GM19468 (cell line): Measurements from ENCODE around the gene EIF3J.
"Not testable (repeated sequence)": the region's sequence is repeated elsewhere in the genome, so short reads cannot be mapped to it uniquely, and the experiment has no call there.

Experiments
- ATAC-seq: cut with Tn5 transposase; IDR thresholded peaks from one replicate; pipeline ENCODE4 v1.9.1; 2021; ENCODE audit warnings: mild to moderate bottlenecking, moderate library complexity, moderate number of reproducible peaks; ENCODE audit not compliant: unreplicated experiment; ENCODE audit errors: extremely low read depth

Gene EIF3J, protein sequence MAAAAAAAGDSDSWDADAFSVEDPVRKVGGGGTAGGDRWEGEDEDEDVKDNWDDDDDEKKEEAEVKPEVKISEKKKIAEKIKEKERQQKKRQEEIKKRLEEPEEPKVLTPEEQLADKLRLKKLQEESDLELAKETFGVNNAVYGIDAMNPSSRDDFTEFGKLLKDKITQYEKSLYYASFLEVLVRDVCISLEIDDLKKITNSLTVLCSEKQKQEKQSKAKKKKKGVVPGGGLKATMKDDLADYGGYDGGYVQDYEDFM

DNA sequence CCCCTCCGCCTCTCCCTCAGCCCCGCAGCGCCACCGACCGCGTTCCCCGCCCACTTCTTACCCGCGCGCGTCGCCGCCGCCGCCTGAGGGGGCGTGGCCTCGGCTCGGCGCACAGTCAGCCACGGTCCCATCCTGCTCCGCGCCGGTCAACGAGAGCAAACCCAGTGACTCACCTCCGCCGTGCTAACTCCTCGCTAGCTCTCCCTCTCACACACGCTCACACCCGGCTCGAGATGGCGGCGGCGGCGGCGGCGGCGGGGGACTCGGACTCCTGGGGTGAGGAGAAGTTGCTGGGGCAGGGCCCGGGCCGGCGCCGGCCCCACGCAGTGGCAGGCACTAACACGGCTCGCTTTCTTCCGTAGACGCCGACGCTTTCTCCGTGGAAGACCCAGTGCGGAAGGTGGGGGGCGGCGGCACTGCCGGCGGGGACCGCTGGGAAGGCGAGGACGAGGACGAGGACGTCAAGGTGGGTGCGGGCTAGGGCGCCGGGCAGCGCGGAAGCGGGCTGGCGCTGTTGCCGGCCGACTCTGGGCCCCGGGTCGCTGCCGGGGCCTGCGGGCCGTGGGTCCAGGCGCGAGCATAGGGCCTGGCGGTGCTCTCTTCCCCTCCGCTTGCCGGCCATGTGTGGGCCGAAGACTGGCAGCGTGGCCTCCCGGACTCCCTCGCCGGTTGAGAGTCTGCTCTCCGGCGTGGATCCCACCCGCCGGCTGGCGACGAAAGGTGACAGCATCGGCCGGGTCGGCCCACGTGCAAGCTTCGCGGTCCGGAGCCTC, at the start of gene EIF3J:
Gene EIF3J (plus strand): TSS at position 186 of the 773 bp plus-strand sequence. CDS start 48 bp downstream, at position 234.
- peak; percentile 92 for ATAC-seq

DNA sequence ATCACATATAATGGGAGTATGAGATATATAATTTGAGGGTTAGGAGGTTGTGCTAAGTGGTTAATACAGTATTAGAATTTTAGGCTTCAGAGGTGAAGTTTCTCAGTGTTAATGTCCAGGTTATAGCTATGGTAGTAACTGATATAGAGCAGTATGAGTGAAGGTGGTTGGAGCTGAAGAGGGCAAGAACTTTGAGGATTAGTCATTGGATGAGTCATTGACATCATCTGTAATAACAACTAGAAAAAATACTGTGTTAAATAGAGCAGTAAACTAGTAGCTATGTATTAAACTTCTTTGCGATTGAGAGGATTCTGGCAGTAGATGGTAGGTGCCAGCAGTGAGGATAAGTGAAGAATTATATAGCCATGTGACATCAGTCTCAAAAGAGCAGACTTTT, 47.5 kb upstream of the EIF3J start:
- ATAC-seq, result no peak

DNA sequence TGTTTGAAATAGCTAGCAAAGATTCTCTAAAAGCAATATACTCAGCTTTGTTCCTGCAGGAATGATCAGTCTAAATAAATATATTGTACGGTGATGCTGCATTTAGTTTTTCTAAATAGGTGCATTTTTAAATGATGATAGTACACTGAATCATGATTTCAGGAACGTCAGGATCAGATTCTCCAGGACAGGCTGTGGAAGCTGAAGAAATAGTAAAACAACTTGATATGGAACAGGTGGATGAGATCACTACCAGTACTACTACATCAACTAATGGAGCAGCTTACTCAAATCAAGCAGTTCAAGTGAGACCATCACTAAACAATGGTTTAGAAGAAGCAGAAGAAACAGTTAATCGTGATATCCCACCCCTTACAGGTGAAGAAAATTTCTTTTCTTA, 46.3 kb upstream of the EIF3J start:
- no peak for ATAC-seq

DNA sequence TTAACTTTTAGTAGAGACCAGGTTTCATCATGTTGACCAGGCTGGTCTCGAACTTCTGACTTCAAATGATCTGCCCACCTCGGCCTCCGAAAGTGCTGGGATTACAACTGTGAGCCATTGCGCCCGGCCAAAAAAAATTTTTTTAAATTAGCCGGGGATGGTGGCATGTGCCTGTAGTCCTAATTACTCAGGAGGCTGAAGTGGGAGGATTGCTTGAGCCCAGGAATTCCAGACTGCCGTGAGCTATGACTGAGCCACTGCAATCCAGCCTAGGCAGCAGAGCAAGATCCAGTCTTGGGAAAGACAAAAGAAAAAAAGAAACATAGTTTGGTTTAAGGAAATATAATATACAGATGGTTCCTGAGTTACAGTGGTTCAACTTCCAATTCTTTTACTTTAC, 44.9 kb upstream of the EIF3J start:
- ATAC-seq, result no peak

DNA sequence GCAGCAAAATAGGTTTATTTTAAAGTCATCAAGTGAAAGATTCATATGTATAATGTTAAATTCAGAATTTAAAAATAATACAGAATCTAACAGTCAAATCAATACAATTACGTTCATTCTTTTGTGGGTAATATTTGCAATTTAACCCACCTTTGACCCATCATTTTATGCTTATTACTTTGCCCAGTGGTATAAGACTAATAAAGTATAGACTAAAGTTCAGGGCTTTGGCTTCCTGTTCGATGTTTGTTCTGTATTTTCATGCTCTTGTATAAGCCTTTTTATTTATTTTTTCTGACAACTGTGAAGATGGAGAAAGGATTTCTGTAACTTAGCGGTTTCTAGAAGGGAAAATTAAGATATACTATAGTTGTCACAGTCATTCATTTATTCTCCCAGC, 44.3 kb upstream of the EIF3J start:
- ATAC-seq, result no peak

DNA sequence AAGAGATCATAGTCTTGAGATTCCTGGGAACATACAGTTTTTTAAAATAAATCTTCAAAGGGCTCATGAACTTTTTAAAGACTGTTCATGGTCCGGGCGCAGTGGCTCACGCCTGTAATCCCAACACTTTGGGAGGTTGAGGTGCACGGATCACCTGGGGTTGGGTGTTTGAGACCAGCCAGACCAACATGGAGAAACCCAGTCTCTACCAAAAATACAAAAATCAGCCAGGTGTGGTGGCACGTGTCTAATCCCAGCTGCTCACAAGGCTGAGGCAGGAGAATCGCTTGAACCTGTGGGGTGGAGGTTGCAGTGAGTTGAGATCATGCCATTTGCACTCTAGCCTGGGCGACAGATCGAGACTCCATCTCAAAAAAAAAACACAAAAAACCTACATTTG, 41.4 kb upstream of the EIF3J start:
- ATAC-seq, result no peak

DNA sequence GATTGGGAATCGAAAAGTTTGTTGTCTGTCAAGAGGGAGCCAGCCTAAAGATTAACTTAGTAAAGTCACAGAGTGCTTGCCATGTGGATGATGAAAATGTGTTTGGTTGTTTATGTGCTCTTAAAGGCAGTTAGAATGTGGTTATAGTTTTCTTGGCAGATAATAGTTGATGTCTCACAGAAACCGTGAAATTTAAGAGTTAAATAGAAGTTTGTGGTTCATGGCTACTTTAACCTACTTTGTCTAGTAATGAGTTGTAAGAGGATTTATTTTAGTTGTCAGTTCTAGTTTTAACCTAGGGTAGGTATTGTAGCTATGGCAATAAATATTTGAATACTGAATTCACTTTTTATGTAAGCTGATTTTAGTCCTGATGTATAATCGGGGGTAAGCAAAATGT, 36.4 kb upstream of the EIF3J start:
- ATAC-seq, result no peak

DNA sequence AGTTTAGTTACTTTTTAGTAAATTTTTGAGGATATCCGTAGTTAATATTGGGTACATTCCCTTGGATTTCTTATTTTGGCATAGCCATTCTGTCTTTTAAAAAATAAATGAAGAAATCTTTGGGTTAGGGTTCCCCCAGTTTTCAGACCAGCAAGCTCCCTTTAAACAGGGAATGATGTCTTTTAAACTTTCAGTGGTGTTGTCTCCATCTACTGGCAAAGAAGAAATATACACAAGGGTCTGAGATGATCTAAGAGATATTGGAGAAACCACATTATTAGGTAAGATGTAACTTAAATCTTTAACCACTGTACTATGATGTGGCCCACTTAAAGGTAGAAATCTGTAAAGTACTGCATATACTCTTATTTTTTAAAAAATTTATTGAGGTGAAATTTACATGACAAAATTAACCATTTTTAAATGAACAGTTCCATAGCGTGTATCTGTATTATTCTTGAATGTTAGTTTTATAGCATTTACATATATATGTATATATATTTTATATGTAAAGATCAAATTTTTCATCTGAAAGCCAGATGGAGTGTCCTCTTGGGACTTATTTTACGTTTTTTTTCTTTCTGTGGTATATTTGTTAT, 35.1 kb upstream of the EIF3J start:
- ATAC-seq, result no peak

DNA sequence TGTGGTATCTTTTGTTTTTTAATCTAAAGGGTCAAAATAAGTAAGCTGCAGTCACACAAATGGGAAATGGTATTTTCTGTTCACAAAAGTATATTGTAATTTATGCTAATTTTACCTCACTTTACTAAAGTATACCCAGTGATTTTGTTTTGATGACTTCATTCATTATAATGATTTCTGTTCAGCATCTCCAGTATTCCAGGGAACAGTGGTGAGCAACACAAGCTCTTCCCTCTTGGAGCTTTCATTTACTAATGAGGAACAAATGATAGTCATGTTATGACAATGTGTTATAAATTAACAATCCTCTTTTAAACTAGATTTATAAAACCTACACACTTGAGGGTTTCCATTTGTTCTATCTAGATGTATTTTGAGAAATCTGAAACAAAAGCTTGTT, 20.5 kb upstream of the EIF3J start:
- no peak for ATAC-seq

DNA sequence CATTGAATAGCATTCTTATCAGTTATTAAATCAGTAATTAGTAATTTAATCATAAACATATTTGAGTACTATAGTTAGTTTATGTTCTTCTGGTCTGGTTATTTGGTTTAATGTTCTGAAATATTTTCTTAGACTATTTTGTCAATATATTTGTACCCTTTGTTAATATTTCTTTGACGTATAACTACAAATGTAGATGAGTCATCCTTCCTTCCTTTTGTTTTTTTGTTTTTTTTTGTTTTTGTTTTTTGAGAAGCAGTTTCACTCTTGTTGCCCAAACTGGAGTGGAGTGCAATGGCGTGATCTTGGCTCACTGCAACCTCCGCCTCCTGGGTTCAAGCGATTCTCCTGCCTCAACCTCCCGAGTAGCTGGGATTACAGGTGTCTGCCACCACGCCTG, 17.4 kb upstream of the EIF3J start:
- ATAC-seq, result no peak

DNA sequence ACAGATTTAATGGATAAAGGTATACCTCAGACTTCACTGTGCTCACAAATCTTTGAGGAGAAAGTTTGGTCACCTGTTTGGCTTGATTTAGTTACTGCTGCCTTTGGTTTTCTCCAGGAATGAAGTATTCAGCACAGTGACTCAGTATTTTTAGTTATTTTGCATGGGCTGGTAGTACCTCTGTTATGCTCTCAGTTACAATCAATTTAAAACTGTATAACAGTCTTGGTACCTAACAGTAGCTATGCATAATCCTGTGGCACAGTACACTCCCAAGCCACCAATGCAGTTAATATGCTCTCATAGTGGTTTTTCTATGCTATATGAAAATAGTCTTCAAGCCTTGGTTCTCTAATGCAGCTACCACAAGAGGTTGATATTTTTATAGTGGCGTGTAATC, 11.9 kb upstream of the EIF3J start:
- ATAC-seq, result no peak

DNA sequence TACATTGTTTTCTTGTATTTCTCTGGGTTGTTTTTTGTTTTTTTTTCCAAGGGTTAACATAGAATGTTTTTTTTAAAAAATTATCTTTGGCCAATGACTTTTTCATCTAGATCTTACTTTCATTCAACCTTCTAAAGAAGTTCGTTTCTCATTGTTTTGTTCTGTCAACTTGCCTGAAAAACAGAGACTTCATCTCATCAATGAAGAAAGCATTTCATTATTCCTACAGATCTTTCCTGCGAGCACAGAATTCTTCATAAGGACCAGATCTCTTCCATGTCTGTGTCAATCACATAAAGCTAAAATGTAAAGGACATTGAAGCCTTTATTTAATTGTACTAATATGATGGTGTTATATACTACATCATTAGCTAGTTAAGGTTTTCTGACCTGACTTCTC, 9.7 kb upstream of the EIF3J start:
- ATAC-seq, result no peak

DNA sequence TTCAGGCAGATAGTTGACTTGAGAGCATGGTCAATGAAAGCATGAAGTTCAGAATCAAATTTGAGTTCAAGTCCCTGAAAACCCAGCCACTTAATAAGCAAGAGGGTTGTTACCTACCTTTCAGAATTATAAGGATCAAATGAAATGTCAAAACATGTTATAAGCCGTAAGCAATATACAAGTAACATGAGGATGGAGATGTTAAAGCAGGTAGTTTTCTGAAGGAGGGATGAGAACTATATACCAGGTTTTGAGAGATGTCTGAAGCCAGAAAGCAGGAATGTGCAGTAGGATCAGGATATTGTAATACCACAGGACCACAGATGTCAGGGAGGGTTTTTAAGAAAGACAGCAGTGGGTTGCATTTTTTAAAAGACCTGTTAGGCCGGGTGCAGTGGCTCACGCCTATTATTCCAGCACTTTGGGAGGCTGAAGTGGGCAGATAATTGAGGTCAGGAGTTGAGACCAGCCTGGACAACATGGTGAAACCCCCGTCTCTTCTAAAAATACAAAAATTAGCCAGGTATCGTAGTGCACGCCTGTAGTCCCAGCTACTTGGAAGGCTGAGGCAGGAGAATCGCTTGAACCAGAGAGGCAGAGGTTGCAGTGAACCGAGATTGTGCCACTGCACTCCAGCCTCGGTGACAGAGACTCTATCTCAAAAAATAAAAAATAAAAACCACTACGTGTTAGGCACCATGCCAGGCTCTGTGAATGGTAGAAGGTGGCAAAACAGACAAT, 6.9 kb upstream of the EIF3J start:
- no peak for ATAC-seq

DNA sequence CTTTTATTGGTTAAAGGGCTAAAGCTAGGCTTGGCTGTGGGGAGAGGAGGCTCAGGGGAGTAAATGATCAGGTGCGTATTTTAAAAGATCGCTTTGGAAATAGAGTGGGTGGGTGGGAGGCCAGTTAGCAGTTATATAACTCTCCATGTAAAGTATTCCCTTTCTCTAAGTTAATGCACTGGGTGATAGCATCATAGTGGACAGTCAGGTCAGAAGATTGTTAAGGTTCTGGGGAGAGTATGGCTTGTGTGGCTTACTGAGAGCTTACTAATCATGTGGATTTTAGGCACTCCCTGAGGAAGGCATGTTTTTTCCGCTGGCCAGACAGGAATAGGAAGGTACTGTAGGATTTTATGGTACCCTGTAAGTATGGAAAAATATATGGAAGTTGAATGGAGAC, 6.3 kb upstream of the EIF3J start:
- no peak for ATAC-seq

DNA sequence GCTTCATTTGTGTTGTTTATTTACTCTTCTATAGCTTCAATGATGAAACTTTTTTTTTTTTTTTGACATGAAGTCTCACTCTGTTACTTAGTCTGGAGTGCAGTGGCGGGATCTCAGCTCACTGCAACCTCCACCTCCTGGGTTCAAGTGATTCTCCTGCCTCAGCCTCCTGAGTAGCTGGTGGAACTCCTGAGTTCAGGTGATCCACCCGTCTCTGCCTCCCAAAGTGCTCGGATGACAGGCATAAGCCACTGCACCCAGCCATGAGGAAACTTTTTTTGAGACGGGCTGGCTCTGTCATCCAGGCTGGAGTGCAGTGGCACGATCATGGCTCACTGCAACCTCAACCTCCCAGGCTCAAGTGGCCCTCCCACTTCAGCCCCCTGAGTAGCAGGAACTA, 4.7 kb upstream of the EIF3J start:
- ATAC-seq, result not testable (repeated sequence)

DNA sequence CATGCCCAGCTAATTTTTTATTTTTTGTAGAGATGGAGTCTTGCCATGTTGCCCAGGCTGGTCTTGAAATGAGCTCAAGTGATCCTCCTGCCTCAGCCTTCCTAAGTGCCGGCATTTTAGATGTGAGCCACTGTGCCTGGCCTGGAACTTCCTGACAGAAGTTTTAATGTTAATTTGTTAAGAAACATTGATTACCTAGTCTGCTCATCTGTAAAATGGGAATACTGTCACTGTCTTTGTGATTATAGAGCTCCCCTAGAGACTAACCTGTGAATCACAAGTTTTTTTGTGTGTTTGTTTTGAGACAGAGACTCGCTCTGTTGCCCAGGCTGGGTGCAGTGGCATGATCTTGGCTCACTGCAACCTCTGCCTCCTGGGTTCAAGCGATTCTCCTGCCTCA, 4.3 kb upstream of the EIF3J start:
- no peak for ATAC-seq

DNA sequence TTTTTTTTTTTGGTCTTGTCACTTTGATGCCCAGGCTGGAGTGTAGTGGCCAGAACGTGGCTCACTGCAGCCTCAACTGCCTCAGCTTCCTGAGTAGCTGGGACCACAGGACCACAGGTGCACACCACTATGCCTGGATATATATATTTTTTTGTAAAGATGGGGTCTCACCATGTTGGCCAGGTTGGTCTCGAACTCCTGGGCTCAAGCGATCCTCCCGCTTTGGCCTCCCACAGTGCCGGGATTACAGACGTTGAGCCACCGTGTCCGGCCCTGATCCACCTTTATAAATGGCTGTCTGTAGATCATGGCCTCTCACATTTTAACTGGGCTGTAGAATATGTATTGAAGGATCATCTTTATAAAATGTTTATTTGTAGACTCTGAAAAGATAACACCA, 1.9 kb upstream of the EIF3J start:
- no peak for ATAC-seq

DNA sequence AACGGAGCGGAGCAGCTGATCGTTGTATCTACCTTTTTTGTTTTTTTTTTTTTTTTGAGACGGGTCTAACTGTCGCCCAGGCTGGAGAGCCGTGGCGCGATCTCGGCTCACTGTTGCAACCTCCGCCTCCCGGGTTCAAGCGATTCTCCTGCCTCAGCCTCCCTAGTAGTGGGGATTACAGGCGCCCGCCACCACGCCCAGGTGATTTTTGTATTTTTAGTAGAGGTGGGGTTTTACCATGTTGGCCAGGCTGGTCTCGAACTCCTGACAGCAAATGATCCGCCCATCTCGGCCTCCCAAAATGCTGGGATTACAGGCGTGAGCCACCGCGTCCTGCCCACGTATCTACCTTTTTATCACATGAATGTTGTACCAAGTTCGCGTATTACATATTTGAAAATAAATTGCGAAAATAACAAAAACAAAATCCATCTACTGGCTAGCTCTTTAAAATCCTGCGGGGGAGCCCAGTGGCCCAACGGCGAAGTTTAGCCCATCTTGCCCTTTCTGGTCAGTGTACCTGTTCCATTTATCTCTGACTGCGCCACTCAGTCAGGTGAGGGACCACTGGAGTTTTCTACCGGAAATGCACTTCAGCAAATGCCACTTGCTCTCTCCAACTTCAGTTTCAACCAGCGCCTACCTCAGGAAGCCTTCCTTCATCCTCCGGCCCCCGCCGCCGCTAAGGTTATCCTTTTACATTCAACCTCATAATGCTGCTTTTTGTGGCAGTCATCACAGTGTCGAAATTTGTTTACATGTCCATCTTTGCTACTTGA, 1.2 kb upstream of the EIF3J start:
- no peak for ATAC-seq

DNA sequence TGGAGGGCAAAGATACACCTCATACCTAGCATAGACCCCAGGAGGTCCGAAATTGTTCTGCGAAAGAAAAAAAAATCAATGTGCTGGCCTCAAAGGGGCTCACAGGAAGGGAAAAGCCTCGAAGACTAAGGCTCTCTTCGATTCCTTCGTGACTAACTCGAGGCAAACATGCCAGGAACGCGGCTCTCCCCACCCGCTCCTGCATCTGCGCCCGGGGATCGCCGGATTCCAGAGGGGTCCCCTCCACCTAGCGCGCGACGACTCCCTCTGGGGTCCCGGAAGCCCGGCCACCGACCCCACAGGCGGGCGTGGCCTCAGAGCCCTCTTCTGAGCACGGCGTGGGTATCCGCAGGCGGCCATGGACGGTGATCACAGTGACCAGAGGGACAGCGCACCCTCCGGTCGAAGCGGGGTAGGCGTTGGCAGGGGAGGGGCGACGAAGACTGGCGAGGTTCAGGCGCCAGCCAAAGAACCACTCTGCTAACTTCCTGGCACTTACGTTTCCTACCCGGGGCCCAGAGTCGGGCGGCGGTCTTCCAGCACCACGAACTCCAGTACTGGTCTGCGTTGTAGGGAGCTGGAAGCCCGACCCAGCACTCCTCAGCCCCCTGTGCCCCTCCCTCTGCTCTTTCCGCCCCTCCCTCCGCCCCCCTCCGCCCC, 515 bp upstream of the EIF3J start:
- ATAC-seq, result peak; percentile 48
